Subcutaneous adipose tissue (tissue), 4 donors: ENCODE measurements around the gene GNAS. TPM values are rescaled to one million over a fixed set of nuclear protein-coding genes. Genes with fewer than 3 reads are reported as not detected.

Experiments
- total RNA-seq, 4 donors: library from RNA; depleted of rRNA; stranded (reverse); fragments of >200 nt; gene quantifications; one replicate each; pipeline ENCODE4 v1.1.0, GENCODE V29; 2016
- TF ChIP-seq, protein P1 (sequence below): fragments of 450-650 bp; IDR thresholded peaks from one replicate; pipeline ENCODE4 v1.5.1; 2016; ENCODE audit warnings: low read depth, mild to moderate bottlenecking, control low read depth, antibody characterized with exemption, moderate library complexity

The GNAS gene
- total RNA-seq, 4 donors from 2014 or later, result 671 to 1,187 (median 863) TPM

DNA sequence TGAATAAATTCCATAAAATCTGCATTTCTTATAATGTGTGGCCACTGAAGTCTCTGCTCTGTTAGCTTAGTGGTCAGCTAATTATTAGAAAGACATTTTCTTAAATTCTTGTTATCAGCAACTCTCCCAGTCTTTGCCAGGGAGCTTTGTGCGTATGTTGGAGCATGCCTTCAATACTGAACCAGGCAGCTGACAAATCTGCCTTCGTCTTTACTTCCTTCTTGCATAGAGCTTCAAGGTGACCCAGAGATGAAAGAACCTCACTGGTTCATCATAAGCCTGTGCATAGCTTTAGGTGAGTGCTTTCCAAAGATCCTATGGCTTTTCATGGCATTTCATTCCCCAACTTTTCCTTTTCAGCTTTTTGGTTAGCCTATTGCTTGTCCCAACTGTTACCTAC, 85.6 kb downstream of the GNAS start:
- TF ChIP-seq, protein P1, sequence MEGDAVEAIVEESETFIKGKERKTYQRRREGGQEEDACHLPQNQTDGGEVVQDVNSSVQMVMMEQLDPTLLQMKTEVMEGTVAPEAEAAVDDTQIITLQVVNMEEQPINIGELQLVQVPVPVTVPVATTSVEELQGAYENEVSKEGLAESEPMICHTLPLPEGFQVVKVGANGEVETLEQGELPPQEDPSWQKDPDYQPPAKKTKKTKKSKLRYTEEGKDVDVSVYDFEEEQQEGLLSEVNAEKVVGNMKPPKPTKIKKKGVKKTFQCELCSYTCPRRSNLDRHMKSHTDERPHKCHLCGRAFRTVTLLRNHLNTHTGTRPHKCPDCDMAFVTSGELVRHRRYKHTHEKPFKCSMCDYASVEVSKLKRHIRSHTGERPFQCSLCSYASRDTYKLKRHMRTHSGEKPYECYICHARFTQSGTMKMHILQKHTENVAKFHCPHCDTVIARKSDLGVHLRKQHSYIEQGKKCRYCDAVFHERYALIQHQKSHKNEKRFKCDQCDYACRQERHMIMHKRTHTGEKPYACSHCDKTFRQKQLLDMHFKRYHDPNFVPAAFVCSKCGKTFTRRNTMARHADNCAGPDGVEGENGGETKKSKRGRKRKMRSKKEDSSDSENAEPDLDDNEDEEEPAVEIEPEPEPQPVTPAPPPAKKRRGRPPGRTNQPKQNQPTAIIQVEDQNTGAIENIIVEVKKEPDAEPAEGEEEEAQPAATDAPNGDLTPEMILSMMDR, result no peak

DNA sequence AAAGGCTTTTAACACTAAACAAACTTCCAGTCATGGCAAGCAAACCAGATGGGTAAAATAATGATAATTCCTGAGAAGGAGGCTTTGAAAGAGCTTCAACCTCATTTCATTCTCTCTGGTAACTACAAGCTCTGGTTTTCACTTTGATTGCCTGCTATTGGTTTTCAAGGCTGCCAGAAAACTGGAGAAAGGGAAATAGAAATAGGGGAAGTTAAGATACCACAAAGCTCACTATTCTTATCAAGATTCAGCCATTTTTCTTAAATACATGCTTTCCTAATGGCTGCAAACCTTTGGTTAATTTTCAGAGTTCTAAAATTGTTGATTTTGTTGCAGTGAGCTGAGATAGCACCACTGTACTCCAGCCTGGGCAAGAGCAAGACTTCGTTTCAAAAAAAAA, 86.0 kb downstream of the GNAS start:
- TF ChIP-seq, protein P1, result no peak

DNA sequence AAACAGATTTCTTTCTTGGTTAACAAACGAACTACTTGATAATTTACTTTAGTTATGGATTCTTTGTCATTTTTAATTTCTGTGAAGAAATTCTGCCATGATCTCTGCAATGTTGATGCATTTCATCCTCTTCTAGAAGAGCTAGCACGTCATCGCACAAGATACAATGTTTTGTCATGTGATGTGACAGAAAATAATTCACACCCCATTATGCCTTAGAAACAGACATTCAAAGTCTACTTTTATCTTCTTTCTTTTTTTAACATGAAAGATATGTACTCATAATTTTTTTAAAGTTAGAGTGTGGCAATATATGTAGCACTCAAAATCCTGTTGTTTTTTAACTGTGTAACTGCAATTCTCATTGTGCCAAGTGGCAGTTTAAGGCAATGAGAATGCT, 89.0 kb downstream of the GNAS start:
- TF ChIP-seq, protein P1, result no peak

DNA sequence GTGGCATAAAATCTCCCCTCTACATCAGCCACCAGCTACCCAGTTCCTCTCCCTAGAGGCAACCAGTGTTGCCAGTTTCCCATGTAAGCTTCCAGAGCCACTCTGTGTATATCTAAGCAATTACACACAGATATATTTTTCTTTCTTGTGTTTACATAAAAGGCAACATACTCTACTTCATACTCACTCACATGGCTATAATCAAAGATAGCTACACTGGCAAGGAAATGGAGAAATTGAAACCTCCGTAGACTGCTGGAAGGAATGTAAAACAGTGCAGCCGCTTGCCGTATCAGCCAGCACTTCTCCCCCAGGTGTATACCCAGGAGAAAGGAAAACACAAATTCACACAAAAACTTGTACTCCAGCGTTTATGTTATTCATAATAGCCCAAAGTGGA, 90.0 kb downstream of the GNAS start:
- TF ChIP-seq, protein P1, result no peak

DNA sequence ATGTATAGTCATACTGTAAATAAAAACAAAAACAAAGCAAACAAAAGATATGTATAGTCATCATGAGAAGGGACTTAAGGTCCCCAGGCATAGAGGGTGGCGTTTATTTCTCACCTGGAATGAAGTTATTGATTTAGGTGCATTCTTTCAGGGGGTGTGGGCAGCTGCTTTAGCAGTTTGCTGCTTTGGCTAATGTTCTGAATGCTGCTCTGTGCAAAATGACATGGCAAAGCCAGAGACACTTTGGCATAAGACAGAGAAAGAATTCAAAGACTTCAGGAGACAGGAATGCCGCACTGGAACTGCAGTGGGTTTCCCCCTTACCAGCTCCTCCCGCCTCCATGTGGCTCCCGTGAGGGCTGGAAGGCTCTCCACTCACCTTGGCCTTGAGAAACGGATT, 92.1 kb downstream of the GNAS start:
- TF ChIP-seq, protein P1, result no peak

DNA sequence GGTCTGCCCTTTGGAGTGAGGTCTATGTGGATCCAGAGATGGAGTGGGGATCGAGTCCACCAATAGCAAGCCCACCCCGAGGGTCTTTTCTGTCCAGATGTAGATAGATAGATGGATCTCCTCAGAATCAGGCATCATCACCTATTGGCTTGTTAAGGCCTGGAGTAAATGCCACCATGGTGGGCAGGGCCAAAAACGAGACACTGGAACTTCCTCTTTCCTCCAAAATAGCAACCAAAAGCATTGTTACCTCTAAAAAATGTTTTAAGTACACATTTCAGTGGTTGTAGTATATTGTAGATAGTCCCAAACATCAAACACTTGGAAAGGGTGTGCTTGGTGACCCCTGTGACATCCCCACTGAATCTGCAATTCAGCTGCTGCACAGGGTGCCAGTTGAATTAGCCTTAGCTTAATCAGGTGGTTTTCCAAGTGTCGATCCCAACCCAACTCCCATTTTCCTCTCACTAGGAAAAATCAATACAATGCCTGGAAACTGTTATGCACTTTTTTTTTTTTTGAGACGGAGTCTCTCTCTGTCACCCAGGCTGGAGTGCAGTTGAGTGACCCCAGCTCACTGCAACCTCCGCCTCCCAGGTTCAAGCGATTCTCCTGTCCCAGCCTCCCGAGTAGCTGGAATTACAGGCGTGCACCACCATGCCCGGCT, 93.6 kb downstream of the GNAS start:
- TF ChIP-seq, protein P1, result no peak

DNA sequence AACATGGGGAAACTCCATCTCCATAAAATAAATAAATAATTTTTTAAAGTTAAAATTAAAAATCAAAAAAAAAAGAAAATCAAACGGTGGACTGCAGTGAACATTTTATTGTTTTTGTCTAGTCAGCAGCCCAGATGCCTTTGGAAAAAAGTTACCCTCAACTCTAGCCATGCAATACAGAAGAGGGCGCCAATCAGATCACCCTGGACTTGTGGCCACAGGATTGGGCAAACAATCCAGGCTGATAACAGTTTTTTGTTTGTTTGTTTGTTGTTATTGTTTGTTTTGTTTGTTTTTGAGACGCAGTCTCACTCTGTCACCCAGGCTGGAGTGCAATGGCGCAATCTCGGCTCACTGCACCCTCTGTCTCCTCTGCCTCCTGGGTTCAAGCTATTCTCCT, 98.1 kb downstream of the GNAS start:
- TF ChIP-seq, protein P1, result no peak
